ENCODE measurements around the gene CD28.

CD28 gene

GRCh38 chr2:203719456-203720410 lies 13.3 kb downstream of the CD28 start:
- DNase-seq: no peak

GRCh38 chr2:203720915-203721672 lies 14.7 kb downstream of the CD28 start:
- DNase-seq: no peak

- DNase-seq: no peak
Measured at GRCh38 chr2:203721781-203722300, 15.4 kb downstream of the CD28 start.

GRCh38 chr2:203722411-203722810 lies 16.0 kb downstream of the CD28 start:
- no peak for DNase-seq

- DNase-seq: no peak
Measured at GRCh38 chr2:203728321-203728720, 21.9 kb downstream of the CD28 start.

GRCh38 chr2:203730076-203730729 lies 23.8 kb downstream of the CD28 start:
- DNase-seq: no peak

GRCh38 chr2:203730883-203731282 lies 24.4 kb downstream of the CD28 start:
- no peak for DNase-seq

GRCh38 chr2:203732092-203732952 lies 25.9 kb downstream of the CD28 start:
- DNase-seq: peak; percentile 9

GRCh38 chr2:203732953-203733510 lies 26.6 kb downstream of the CD28 start:
- no peak for DNase-seq

GRCh38 chr2:203733684-203734083 lies 27.2 kb downstream of the CD28 start:
- DNase-seq: no peak

- no peak for DNase-seq
Measured at GRCh38 chr2:203734276-203734983, 28.0 kb downstream of the CD28 start.

GRCh38 chr2:203737360-203737759 lies 30.9 kb downstream of the CD28 start:
- DNase-seq: no peak

- no peak for DNase-seq
Measured at GRCh38 chr2:203739351-203739750, 32.9 kb downstream of the CD28 start.

- no peak for DNase-seq
Measured at GRCh38 chr2:203740871-203741281, 34.4 kb downstream of the CD28 start.

- no peak for DNase-seq
Measured at GRCh38 chr2:203741566-203741965, 35.1 kb downstream of the CD28 start.

GRCh38 chr2:203743441-203743981 lies 37.1 kb downstream of the CD28 start:
- DNase-seq: no peak

- DNase-seq: no peak
Measured at GRCh38 chr2:203744091-203744490, 37.7 kb downstream of the CD28 start.

- DNase-seq: no peak
Measured at GRCh38 chr2:203745267-203745666, 38.8 kb downstream of the CD28 start.

- DNase-seq: no peak
Measured at GRCh38 chr2:203748331-203749126, 42.1 kb downstream of the CD28 start.

Measured in NCI-H1092 (cell line).